GM21381 (cell line): ENCODE measurements around the gene RHBDL1.

Source experiments
- ATAC-seq: cut with Tn5 transposase; IDR thresholded peaks from one replicate; pipeline ENCODE4 v1.9.1; 2021; ENCODE audit warnings: mild to moderate bottlenecking, moderate library complexity; ENCODE audit not compliant: unreplicated experiment

RHBDL1 gene

GRCh38 chr16:652454-653305 is 22.8 kb upstream of the RHBDL1 start:
- ATAC-seq: no peak

GRCh38 chr16:654034-654433 is 21.4 kb upstream of the RHBDL1 start:
- ATAC-seq: no peak

GRCh38 chr16:657487-657886 is 18.0 kb upstream of the RHBDL1 start:
- no peak for ATAC-seq

- ATAC-seq: no peak
Measured at GRCh38 chr16:658679-659571, 16.5 kb upstream of the RHBDL1 start.

GRCh38 chr16:659618-660017 is 15.9 kb upstream of the RHBDL1 start:
- no peak for ATAC-seq

GRCh38 chr16:660132-660458 is 15.4 kb upstream of the RHBDL1 start:
- ATAC-seq: no peak

- peak; percentile 56 for ATAC-seq
Measured at GRCh38 chr16:660459-661183, 14.8 kb upstream of the RHBDL1 start.

GRCh38 chr16:661184-661821 is 14.2 kb upstream of the RHBDL1 start:
- no peak for ATAC-seq

GRCh38 chr16:662095-662494 is 13.4 kb upstream of the RHBDL1 start:
- ATAC-seq: no peak

GRCh38 chr16:662597-662996 is 12.9 kb upstream of the RHBDL1 start:
- ATAC-seq: no peak

GRCh38 chr16:666572-666971 is 8.9 kb upstream of the RHBDL1 start:
- no peak for ATAC-seq

GRCh38 chr16:667113-667779 is 8.2 kb upstream of the RHBDL1 start:
- ATAC-seq: no peak

GRCh38 chr16:667780-668518 is 7.5 kb upstream of the RHBDL1 start, which contains the start of gene RHOT2:
Gene RHOT2 (plus strand): TSS chr16:668132. CDS start chr16:668200, 68 bp downstream.
- ATAC-seq: peak; percentile 83

- ATAC-seq: no peak
Measured at GRCh38 chr16:668519-669171, 6.8 kb upstream of the RHBDL1 start.

GRCh38 chr16:669666-670065 is 5.8 kb upstream of the RHBDL1 start:
- ATAC-seq: no peak

- no peak for ATAC-seq
Measured at GRCh38 chr16:670485-671352, 4.8 kb upstream of the RHBDL1 start.

GRCh38 chr16:671353-672131 is 3.9 kb upstream of the RHBDL1 start:
- ATAC-seq: no peak
